SK-MEL-5 (cell line): Measurements from ENCODE around the gene TNFAIP8. TPM values are rescaled to one million over a fixed set of nuclear protein-coding genes. Genes with fewer than 3 reads are reported as not detected.

Experiments
- DNase-seq: peaks from one replicate; pipeline ENCODE4 v3.0.0-alpha.2; 2016; ENCODE audit warnings: low read depth, low spot score
- in situ Hi-C: cut with HindIII; loops from 2 replicates; pipeline ENCODE4 v1.10.0; 2016; ENCODE audit warnings: low sequenced_read_pairs, high pct_unique_total_duplicates, low pct_unique_long_range_greater_than_20kb
- total RNA-seq: library from RNA; depleted of rRNA; stranded (reverse); fragments of >200 nt; shearing (Covaris generic); gene quantifications from 2 replicates; pipeline ENCODE4 v1.2.3, GENCODE V29; 2014

Gene TNFAIP8
- total RNA-seq, 1 experiment from 2014 or later = 5.6 TPM

DNA sequence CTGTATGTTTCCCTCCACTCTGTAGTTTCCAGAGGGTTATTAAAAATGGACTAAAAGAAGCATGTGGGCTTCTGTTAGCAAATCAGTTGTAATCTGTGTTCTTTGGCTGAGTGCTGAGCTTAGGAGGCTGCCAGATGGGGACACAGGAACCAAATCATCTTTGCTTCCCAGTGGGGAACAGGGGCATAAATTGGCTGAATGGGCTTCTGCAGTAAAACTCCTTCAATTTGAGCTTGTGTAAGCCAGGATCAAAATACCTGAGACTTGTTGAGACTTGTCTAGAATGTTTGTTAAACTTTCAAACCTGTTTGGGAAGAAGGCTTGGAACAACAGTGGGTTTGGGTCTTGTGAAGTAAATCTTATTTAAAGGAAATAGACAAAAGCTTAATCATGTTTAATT lies 32.2 kb upstream of the TNFAIP8 start:
- in situ Hi-C loops = no loop called here
- no peak for DNase-seq

DNA sequence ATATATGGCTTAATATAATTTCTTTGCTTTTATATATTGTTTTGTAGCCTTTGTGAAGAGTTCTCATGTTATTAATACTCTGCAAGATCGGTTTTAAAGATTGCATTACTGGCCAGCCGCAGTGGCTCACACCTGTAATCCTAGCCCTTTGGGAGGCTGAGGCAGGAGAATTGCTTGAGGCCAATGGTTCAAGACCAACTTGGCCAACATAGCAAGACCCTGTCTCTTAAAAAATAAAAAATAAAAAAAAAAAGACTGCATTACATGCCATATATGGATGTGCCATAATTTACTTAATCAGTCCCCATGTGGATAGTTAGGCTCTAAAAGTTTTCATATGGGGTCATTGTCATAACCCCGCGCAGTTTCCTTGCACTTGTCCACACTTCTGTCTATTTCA lies 31.0 kb upstream of the TNFAIP8 start:
- in situ Hi-C loops = no loop called here
- DNase-seq = no peak

DNA sequence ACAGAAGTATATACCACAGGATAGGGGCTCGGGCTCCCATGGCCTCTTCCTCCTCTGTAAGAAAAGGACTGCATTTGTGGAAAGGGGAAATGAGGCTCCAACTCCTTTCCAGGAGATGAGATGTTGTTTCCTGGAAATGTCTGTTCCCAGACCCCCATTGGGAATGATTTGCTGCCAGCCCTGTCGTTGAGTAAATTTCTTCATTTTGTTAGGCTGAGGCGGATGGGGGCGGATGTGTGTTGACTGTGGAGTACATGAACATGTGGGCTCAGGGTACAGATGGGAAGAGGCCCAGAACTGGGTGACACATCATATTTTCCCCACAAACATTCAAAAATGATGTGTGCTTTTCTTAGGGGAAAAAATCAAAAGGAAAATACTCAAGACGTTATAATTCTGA lies 28.8 kb upstream of the TNFAIP8 start:
- no peak for DNase-seq
- in situ Hi-C loops = no loop called here

DNA sequence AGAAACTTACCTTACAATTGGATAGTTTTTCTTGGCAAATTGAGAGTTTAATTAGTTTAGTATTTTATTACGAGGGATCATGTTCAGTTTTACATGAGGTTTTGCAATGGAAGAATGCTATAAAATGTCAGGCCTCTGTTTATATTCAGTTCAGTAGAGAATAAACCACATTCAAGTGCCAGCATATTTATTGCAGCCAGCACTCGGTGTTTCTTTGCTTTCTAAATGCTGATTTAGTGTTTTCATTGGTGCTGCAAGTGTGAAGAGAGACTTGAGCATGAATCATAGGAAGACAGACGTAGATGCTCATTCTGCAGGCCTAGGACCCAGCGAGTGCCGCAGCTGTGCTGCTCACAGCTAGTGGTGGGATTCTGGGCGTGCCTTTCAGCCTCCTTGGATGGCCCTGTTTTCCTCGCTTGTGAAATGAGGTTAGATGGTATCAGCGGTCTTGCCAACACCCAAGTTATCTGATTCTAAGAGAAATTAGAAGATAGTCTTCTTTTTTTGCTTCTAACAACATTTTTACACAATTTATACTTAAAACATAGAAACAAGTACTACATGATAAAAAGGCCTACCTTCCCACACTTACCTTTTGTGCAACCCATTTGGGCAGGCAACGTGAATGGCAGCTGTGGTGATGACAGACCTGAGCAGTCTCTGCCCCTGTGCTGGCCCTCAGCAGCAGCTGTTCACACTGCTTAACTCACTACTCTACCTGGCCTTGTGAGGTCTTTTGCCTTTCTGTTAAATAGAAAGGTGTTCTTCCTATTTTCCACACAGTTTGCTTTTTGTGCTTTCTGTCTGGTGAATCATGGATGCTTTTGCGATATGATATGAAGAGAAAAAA lies 26.8 kb upstream of the TNFAIP8 start:
- in situ Hi-C loops = no loop called here
- no peak for DNase-seq

DNA sequence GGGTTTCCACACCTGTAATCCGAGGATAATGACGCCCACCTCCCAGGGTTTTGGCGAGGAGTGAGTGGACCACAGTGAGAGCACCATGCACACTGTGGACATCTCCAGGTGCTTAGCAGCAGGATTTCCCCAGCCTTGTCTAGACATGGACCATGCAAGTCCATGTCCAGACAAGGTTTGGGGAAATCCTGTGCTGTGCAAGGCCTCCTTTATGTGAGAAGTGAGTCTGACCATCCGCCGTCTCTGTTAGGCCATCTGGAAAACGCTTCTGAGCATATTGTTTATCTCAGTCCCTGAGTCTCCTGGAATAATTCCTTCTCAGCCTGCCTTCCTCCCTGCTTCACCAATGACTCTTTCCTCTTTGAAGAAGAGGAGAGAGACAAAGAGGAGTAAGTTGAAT lies 26.2 kb upstream of the TNFAIP8 start:
- DNase-seq = no peak
- in situ Hi-C loops = no loop called here

DNA sequence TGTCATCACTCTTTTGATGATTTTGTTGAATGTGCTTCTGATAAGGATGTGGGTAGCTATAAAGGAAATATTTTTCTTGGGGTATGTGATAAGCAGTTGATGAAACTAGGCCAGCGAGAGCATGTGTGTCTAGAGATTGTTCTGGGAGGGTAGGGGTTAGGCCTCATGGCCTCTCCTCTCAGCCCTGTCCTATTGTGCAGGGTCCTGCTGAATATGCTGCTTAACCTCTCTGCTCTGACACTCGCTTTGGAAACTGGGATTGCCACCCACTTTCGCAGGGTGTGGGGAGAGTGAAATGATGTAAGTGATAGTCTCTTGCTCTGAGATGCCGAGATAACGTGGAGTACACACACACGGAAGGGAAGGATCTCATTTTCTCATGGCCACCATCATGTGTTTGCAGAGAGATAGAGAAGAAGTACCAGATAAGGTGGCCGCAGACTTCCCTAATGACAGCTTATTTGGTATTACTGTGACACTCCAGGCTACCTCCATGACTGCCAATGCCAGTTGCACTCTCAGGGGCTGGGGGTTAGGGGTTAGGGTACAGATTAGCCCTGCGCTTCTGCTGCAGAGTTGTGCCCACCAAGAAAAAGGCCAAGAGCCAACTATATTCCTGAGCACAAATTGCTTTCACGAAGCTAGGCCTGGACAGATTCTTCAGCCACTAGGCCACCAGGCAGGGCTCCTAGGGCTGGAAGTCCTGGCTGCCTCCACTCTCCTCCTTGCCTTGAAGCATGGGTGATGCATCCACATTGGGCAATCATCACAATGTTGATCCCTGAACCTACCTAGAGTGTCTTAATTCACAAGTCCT lies 25.2 kb upstream of the TNFAIP8 start:
- in situ Hi-C loops = no loop called here
- DNase-seq = no peak

DNA sequence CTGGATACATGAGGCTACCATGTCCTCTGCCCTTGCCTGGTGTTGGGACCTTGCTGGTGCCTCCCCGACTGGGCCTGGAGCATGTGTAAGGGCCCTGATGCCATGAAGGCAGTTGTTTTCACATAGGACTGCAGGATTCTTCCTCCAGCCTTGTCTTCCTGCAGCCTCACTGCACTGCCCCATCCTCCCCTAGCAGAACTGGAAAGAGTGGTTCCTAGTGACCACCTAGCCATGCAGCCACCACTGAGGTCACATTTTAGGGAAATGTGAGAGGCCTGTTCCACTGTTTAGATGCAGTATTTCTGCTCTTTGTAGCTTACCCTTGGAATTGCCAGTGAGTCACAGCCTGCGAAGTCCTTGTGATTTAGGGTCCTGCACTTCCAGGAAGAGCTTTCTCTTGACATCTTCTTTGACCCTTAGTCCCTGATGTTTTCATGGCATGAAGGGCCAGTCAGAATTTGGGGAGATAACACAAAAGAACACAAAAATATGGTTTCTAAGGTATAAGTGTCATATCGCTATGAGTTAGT lies 24.2 kb upstream of the TNFAIP8 start:
- DNase-seq = no peak
- in situ Hi-C loops = no loop called here

DNA sequence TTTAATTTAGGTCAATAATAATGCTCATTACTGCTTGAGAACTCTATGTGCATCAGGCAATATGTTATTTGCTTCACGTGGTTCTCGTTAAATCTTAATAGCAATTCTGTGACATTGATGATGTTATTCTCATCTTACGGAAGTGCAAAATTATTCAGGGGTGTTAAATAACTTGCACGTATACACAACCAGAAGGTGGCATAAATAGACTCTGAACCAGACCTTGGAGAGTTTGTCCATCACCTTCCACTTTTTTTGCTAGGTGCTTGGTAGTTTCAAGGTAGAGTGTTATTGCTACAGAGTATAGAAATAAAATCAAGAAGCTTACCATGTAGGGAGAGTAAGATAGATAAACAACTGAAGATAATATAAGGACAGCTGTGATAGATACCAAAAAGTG lies 23.6 kb upstream of the TNFAIP8 start:
- no peak for DNase-seq
- in situ Hi-C loops = no loop called here

DNA sequence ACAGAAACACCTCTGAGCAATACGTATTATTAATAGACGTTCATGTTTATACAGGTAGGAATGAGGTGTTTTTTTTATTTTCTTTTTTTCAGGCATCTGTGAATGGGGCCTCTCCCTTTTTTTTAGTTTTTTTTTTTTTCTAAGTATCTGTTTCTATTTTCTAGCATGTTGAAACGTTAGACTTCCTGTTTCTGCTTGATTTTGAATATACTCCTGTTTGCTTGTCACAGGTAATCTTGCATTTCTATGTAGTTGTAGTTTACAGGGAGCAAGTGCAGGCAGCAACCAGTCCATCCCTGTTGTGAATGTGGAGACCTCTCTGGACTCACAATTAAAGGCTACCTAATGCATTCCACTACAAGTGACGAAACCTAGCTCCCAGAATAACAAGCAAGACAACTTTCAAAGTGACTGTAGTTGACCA lies 22.8 kb upstream of the TNFAIP8 start:
- in situ Hi-C loops = no loop called here

DNA sequence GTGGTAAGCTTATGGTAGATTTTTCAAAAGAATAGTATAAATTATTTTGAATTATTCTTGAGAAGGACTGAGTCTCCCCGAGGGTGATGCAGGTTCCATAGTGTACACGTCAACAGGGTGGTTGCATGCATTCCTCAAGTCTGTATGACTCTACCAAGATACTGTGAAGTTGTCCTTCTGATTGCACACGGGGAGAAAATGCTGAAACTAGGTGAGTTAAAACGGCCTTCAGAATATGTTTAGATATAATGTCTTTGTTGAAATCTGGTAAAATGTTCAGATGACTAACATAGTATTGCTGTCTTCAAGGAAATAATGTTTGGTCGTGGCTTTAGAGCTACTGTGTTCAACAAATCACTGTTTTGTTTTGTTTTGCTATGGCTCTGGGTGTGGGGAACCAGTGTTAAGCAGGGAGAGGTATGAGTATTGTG lies 22.4 kb upstream of the TNFAIP8 start:
- in situ Hi-C loops = no loop called here

More for the DNA sequence above, 22.8 kb upstream of the TNFAIP8 start:
- DNase-seq = no peak

DNA sequence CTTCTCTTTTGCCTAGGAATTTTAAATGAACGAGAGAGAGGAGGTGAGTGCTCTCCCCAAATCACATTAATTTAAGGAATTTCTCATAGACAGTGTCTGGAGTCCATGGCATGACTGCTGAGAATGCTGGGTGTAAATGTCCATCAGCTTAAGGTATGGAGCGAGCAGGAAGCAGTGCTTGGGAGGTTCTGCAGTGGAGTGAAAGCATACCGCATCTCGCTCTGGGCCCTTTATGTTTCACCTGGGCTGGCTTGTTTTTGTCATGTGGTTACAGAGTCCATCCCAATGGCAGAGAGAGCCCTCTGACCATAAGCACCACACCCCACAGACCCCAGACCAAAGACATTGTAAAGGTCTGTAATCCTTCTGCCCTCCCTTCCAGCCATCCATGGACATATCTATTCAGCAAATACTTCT lies 20.6 kb upstream of the TNFAIP8 start:
- in situ Hi-C loops = no loop called here
- no peak for DNase-seq

More for the DNA sequence above, 22.4 kb upstream of the TNFAIP8 start:
- no peak for DNase-seq

DNA sequence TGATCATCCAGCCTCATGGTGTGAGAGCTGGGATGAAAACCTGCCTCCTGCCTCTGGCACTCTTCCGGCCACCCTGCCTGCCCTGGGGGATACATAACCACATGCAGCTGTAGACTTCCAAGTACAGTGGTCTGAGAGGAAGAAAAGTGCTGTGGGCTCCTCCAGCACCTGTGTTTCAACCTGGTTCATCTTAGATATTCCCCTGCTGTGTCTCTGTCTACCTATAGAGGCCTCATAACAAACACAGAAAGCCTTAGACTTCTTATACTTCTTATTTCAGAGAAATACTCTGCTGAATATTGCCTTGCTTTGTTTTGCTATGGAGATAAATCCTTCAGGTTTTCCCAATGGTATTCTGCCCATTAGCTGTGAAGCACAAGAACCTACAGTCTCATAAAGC lies 19.6 kb upstream of the TNFAIP8 start:
- DNase-seq = no peak
- in situ Hi-C loops = no loop called here

DNA sequence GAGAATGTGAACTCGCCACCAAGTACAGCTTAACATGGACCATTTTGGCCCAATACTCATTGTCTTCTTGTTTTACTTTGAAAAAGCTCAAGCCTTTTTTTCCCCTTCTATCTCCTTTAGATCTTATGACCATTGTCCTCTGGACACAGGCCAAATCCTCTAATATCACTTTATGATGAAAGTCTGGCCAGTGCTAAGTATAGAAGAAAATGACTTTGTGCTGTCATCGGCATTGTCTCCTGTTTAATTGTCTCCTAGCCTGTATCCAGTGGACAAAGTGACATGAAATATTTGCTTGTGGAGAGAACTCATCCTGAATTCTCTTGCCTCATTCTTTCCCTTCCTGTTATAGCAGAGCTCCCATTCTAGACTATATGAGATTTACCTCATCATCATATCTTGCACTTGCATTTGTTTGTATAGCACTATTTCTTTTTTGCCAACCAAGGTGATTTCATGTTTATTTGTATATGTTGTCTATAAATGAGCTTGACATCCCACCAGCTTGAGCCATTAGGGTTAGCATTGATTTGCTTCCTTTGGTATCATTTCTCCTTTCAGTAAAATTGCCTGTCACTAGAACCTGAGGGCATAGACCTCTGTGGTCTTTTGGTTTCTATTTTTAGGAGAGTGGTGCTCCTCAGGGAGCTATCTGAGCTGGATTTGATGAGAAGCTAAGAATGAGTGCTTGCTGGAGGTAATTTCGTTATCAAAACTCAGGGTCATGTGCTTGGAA lies 18.8 kb upstream of the TNFAIP8 start:
- DNase-seq = no peak
- in situ Hi-C loops = no loop called here

DNA sequence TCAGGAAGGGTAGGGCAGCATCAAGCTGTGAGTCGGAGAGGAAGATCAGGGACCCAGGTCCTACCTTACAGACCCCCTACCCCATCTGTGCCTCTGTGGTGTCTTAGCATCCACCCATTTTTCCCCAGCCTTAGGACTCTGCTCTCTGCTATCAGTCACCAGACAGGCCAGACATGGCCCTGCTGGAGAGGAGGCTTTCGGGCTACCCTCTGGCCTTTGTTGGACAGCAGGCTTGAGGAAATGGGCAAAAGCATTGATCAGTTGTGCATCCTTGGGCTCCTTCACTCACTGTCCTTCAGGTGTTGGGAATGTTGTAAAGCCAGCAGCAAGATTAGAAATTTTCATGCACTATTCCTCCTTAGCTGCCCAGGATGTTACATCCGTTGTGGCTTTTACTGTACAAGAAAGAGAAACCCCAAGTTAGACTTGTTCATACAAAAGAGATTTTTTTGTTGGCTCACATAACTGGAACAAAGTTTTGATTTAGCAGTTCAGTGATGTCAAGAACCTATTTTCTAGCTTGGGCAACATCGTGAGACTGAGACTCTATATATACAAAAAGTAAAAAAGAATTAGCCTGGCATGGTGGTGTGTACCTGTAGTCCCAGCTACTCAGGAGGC lies 17.4 kb upstream of the TNFAIP8 start:
- in situ Hi-C loops = no loop called here

DNA sequence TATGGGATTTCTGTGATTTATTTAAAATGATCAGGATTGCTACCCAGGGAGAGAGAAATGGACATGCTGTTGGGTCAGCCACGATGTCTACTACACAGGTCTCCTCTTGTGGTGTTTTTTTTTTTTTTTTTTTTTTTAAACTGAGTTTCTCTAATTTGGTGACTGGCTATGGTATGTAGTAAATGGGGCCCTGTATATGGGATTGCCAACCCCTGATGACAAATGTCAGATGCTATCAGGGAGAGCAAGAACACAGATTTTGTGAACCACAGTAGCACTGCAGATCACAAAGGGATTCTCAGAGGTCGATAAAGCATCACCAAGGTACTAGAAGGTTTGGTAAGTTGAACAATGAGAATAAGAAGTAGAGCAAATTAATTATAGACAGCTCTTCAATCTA lies 16.5 kb upstream of the TNFAIP8 start:
- DNase-seq = no peak
- in situ Hi-C loops = no loop called here

More for the DNA sequence above, 17.4 kb upstream of the TNFAIP8 start:
- no peak for DNase-seq

DNA sequence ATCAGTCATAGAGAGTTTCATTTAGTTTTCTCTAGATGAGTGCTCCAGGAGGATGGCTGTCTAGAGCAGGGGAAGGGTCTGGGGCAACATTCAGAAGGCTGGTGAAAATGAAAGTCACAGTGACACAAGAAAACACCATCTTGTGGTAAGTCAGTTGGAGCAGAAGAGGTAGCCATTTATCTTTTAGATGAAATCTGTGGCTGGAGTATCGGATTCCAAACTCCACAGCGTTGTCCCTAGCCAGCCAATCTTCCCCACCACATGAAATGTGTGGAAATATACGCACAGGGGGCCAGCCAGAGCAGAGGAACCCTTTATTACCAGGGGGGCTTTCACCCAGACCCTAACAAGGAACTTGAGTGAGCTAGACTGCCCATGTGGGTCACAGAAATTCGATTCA lies 15.9 kb upstream of the TNFAIP8 start:
- in situ Hi-C loops = no loop called here

DNA sequence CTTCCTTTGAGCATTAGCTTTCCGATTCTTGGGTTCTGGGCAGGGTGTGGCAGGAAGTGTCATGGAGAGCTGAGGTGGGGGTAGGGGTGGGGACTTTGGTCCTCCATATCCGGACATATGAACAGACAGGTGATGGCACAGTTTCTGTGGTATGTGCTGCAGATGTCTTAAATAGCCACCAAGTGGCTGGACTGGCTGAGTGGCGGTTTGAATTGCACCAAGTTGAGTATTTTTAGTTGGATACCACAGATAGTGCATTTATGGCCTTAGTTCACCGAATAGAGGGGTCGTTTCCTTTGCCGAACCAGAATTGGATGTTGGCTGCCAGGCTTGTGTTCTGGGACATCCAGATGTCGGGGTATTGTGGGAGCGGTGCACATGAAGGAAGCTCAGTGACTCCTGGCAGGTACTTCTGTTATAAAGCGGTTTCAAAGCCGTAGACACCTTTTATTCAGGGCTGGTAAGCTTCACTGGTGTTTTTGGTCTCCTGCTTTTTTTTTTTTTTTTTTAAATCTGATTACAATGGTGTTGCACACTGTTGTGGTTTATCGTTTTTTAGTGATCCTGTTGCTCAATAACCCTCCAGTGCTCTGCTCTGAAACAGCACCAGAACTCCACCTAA lies 15.1 kb upstream of the TNFAIP8 start:
- in situ Hi-C loops = no loop called here
- DNase-seq = no peak

More for the DNA sequence above, 15.9 kb upstream of the TNFAIP8 start:
- no peak for DNase-seq
